SK-N-SH treated with all-trans-retinoic acid at 6 μM for 48 hours (cell line): ENCODE results near the gene RUNDC3A.

ENCODE experiments used
- ATAC-seq: fragments of 200-7000 bp; cut with Tn5 transposase; 3 replicates; pipeline ENCODE4 v1.9.1; 2020; ENCODE audit warnings: mild to moderate bottlenecking, moderate library complexity
- ARNTL ChIP-seq: fragments of 450-650 bp; formaldehyde crosslinking; IDR thresholded peaks from 2 replicates; pipeline ENCODE4 v1.5.0; 2020; ENCODE audit warnings: low read depth, mild to moderate bottlenecking, moderate library complexity, borderline replicate concordance
- BACH2 ChIP-seq: fragments of 250-450 bp; sonication (Bioruptor Pico); IDR thresholded peaks from 2 replicates; pipeline ENCODE4 v1.9.0; 2021; ENCODE audit warnings: mild to moderate bottlenecking, borderline replicate concordance
- CSDC2 ChIP-seq: fragments of 250-450 bp; sonication (Bioruptor Pico); IDR thresholded peaks from 2 replicates; pipeline ENCODE4 v1.5.0; 2020; ENCODE audit warnings: mild to moderate bottlenecking, moderate library complexity
- ESRRG ChIP-seq: fragments of 250-450 bp; sonication (Bioruptor Pico); IDR thresholded peaks from 2 replicates; pipeline ENCODE4 v1.6.1; 2021; ENCODE audit warnings: mild to moderate bottlenecking
- ISL1 ChIP-seq: fragments of 250-450 bp; sonication (Bioruptor Pico); IDR thresholded peaks from 2 replicates; pipeline ENCODE4 v2.1.2; 2022; ENCODE audit warnings: mild to moderate bottlenecking, moderate library complexity
- OSR1 ChIP-seq: fragments of 250-450 bp; sonication (Bioruptor Pico); IDR thresholded peaks from 2 replicates; pipeline ENCODE4 v1.8.0; 2022; ENCODE audit warnings: moderate library complexity, mild to moderate bottlenecking, inconsistent platforms
- PPARA ChIP-seq: fragments of 250-450 bp; sonication (Bioruptor Pico); IDR thresholded peaks from 2 replicates; pipeline ENCODE4 v1.5.0; 2020; ENCODE audit warnings: mild to moderate bottlenecking, borderline replicate concordance
- RARB ChIP-seq: fragments of 250-450 bp; sonication (Bioruptor Pico); IDR thresholded peaks from 2 replicates; pipeline ENCODE4 v1.8.0; 2021; ENCODE audit warnings: mild to moderate bottlenecking, moderate library complexity
- SNAI2 ChIP-seq: fragments of 250-450 bp; sonication (Bioruptor Pico); IDR thresholded peaks from 2 replicates; pipeline ENCODE4 v1.5.0; 2020; ENCODE audit warnings: mild to moderate bottlenecking, moderate library complexity
- TCF4 ChIP-seq: fragments of 250-450 bp; sonication (Bioruptor Pico); IDR thresholded peaks from 2 replicates; pipeline ENCODE4 v1.8.0; 2021; ENCODE audit warnings: mild to moderate bottlenecking, moderate library complexity, borderline replicate concordance
- TOX ChIP-seq: fragments of 250-450 bp; sonication (Bioruptor Pico); IDR thresholded peaks from 2 replicates; pipeline ENCODE4 v1.8.0; 2021; ENCODE audit warnings: mild to moderate bottlenecking, moderate library complexity, borderline replicate concordance
- ZC3H10 ChIP-seq: fragments of 250-450 bp; sonication (Bioruptor Pico); IDR thresholded peaks from 2 replicates; pipeline ENCODE4 v1.5.1; 2021; ENCODE audit warnings: mild to moderate bottlenecking, moderate library complexity
- ZFP3 ChIP-seq: fragments of 250-450 bp; sonication (Bioruptor Pico); IDR thresholded peaks from 2 replicates; pipeline ENCODE4 v1.5.0; 2020; ENCODE audit warnings: mild to moderate bottlenecking, moderate library complexity
- ZFP30 ChIP-seq: fragments of 450-650 bp; formaldehyde crosslinking; IDR thresholded peaks from 2 replicates; pipeline ENCODE4 v1.5.0; 2022; ENCODE audit warnings: mild to moderate bottlenecking, moderate library complexity
- ZNF565 ChIP-seq: fragments of 450-650 bp; formaldehyde crosslinking; conservative IDR thresholded peaks from 2 replicates; pipeline ENCODE4 v1.5.0; 2020; ENCODE audit warnings: low read depth, mild to moderate bottlenecking, moderate library complexity
- ZNF70 ChIP-seq: fragments of 450-650 bp; formaldehyde crosslinking; IDR thresholded peaks from 2 replicates; pipeline ENCODE4 v1.5.0; 2020; ENCODE audit warnings: mild to moderate bottlenecking, moderate library complexity
- ZNF8 ChIP-seq: fragments of 450-650 bp; formaldehyde crosslinking; IDR thresholded peaks from 2 replicates; pipeline ENCODE4 v1.5.0; 2020; ENCODE audit warnings: mild to moderate bottlenecking, moderate library complexity
- TF ChIP-seq, protein P1 (sequence below): fragments of 250-450 bp; sonication (Bioruptor Pico); IDR thresholded peaks from 2 replicates; pipeline ENCODE4 v1.8.0; 2021; ENCODE audit warnings: low read depth, mild to moderate bottlenecking, moderate library complexity, borderline replicate concordance
- TF ChIP-seq, protein P2 (sequence below): fragments of 250-450 bp; sonication (Bioruptor Pico); IDR thresholded peaks from 2 replicates; pipeline ENCODE4 v1.5.0; 2020; ENCODE audit warnings: mild to moderate bottlenecking, moderate library complexity
- TF ChIP-seq, protein P3 (sequence below): fragments of 250-450 bp; sonication (Bioruptor Pico); IDR thresholded peaks from 2 replicates; pipeline ENCODE4 v1.5.1; 2021; ENCODE audit warnings: mild to moderate bottlenecking, moderate library complexity
- TF ChIP-seq, protein P4 (sequence below): fragments of 250-450 bp; sonication (Bioruptor Pico); IDR thresholded peaks from 2 replicates; pipeline ENCODE4 v1.5.1; 2020; ENCODE audit warnings: low read depth, mild to moderate bottlenecking, moderate library complexity

Gene RUNDC3A

DNA sequence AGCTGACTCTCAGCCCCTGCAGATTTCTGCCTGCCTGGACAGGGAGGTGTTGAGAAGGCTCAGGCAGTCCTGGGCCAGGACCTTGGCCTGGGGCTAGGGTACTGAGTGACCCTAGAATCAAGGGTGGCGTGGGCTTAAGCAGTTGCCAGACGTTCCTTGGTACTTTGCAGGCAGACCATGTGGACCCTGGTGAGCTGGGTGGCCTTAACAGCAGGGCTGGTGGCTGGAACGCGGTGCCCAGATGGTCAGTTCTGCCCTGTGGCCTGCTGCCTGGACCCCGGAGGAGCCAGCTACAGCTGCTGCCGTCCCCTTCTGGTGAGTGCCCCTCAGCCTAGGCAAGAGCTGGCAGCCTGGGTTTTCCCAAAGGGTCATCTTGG is 40.6 kb downstream of the RUNDC3A start:
- no peak for ATAC-seq
- no peak for TF ChIP-seq ZFP30 (CRISPR knock-in tag)
- TF ChIP-seq, all 23 proteins: peak for 0

DNA sequence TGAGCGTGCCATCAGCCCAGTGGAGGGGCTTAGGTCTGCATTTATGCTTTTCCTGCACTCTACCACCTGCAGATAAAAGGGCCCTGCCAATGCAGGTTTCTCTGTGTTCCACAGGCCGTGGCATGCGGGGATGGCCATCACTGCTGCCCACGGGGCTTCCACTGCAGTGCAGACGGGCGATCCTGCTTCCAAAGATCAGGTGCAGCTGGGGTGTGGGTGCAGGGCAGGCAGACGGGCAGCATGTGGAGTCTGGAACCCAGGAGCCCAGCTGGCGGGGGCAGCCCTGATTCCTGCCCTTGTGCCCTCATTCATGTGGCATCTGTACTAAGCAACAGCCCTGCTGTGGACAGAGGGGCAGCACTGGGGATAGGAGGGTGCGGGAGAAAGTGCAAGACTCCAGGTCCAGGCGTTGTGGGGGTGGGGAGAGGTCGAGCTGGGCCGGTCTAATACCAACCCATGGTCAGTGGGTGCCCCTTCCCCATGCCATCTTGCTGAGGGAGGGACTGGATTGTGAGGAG is 41.2 kb downstream of the RUNDC3A start:
- ATAC-seq = no peak

DNA sequence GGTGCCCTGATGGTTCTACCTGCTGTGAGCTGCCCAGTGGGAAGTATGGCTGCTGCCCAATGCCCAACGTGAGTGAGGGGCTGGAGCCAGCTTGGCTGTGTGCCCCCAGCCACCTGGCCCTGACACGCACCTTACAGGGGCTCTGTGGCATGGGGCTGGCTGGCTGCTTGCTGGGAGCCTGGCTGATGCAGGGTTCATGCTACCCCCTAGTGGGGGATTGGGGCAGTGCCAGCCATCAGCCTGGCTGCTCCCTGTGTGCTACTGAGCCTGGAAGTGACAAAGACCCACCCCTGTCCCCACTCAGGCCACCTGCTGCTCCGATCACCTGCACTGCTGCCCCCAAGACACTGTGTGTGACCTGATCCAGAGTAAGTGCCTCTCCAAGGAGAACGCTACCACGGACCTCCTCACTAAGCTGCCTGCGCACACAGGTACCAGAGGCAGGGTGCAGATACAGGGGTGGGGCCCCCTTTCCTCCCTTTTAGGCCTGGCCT is 42.4 kb downstream of the RUNDC3A start:
- ATAC-seq = peak; percentile 91
- TF ChIP-seq ZFP30 (CRISPR knock-in tag) = no peak
- TF ChIP-seq, protein P1, sequence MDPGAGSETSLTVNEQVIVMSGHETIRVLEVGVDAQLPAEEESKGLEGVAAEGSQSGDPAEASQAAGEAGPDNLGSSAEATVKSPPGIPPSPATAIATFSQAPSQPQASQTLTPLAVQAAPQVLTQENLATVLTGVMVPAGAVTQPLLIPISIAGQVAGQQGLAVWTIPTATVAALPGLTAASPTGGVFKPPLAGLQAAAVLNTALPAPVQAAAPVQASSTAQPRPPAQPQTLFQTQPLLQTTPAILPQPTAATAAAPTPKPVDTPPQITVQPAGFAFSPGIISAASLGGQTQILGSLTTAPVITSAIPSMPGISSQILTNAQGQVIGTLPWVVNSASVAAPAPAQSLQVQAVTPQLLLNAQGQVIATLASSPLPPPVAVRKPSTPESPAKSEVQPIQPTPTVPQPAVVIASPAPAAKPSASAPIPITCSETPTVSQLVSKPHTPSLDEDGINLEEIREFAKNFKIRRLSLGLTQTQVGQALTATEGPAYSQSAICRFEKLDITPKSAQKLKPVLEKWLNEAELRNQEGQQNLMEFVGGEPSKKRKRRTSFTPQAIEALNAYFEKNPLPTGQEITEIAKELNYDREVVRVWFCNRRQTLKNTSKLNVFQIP = no peak
- TF ChIP-seq OSR1 (CRISPR knock-in tag) = no peak
- TF ChIP-seq ZC3H10 (CRISPR knock-in tag) = no peak
- no peak for TF ChIP-seq TOX (CRISPR knock-in tag)
- TF ChIP-seq BACH2 = no peak
- no peak for TF ChIP-seq TCF4
- TF ChIP-seq, protein P2, sequence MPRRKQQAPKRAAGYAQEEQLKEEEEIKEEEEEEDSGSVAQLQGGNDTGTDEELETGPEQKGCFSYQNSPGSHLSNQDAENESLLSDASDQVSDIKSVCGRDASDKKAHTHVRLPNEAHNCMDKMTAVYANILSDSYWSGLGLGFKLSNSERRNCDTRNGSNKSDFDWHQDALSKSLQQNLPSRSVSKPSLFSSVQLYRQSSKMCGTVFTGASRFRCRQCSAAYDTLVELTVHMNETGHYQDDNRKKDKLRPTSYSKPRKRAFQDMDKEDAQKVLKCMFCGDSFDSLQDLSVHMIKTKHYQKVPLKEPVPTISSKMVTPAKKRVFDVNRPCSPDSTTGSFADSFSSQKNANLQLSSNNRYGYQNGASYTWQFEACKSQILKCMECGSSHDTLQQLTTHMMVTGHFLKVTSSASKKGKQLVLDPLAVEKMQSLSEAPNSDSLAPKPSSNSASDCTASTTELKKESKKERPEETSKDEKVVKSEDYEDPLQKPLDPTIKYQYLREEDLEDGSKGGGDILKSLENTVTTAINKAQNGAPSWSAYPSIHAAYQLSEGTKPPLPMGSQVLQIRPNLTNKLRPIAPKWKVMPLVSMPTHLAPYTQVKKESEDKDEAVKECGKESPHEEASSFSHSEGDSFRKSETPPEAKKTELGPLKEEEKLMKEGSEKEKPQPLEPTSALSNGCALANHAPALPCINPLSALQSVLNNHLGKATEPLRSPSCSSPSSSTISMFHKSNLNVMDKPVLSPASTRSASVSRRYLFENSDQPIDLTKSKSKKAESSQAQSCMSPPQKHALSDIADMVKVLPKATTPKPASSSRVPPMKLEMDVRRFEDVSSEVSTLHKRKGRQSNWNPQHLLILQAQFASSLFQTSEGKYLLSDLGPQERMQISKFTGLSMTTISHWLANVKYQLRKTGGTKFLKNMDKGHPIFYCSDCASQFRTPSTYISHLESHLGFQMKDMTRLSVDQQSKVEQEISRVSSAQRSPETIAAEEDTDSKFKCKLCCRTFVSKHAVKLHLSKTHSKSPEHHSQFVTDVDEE (CRISPR knock-in tag) = no peak
- no peak for TF ChIP-seq ZNF565 (CRISPR knock-in tag)
- TF ChIP-seq PPARA (CRISPR knock-in tag) = no peak
- TF ChIP-seq ZFP3 = no peak
- TF ChIP-seq CSDC2 (CRISPR knock-in tag) = no peak

More for the DNA sequence above, 41.2 kb downstream of the RUNDC3A start:
- TF ChIP-seq TOX (CRISPR knock-in tag) = no peak
- TF ChIP-seq CSDC2 (CRISPR knock-in tag) = no peak
- TF ChIP-seq OSR1 (CRISPR knock-in tag) = no peak
- TF ChIP-seq, protein P3, sequence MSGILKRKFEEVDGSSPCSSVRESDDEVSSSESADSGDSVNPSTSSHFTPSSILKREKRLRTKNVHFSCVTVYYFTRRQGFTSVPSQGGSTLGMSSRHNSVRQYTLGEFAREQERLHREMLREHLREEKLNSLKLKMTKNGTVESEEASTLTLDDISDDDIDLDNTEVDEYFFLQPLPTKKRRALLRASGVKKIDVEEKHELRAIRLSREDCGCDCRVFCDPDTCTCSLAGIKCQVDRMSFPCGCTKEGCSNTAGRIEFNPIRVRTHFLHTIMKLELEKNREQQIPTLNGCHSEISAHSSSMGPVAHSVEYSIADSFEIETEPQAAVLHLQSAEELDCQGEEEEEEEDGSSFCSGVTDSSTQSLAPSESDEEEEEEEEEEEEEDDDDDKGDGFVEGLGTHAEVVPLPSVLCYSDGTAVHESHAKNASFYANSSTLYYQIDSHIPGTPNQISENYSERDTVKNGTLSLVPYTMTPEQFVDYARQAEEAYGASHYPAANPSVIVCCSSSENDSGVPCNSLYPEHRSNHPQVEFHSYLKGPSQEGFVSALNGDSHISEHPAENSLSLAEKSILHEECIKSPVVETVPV = no peak
- no peak for TF ChIP-seq TCF4
- TF ChIP-seq RARB = no peak
- no peak for TF ChIP-seq ZNF8 (CRISPR knock-in tag)
- TF ChIP-seq, all 23 proteins: peak for 0

DNA sequence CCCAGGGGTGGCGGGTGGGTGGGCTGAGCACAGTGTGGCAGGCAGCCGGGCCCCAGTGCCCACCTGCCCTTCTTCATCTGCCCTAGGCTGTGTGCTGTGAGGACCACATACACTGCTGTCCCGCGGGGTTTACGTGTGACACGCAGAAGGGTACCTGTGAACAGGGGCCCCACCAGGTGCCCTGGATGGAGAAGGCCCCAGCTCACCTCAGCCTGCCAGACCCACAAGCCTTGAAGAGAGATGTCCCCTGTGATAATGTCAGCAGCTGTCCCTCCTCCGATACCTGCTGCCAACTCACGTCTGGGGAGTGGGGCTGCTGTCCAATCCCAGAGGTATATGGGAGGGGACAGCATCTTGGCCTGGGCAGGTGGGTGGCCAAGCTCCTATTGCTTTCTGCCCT is 43.1 kb downstream of the RUNDC3A start:
- no peak for ATAC-seq
- no peak for TF ChIP-seq ISL1 (CRISPR knock-in tag)
- TF ChIP-seq ARNTL (CRISPR knock-in tag) = no peak
- TF ChIP-seq ZNF565 (CRISPR knock-in tag) = no peak
- TF ChIP-seq, protein P4, sequence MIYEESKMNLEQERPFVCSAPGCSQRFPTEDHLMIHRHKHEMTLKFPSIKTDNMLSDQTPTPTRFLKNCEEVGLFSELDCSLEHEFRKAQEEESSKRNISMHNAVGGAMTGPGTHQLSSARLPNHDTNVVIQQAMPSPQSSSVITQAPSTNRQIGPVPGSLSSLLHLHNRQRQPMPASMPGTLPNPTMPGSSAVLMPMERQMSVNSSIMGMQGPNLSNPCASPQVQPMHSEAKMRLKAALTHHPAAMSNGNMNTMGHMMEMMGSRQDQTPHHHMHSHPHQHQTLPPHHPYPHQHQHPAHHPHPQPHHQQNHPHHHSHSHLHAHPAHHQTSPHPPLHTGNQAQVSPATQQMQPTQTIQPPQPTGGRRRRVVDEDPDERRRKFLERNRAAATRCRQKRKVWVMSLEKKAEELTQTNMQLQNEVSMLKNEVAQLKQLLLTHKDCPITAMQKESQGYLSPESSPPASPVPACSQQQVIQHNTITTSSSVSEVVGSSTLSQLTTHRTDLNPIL = no peak
- TF ChIP-seq ZC3H10 (CRISPR knock-in tag) = no peak
- TF ChIP-seq RARB = no peak
- no peak for TF ChIP-seq SNAI2
- TF ChIP-seq, protein P1 = no peak
- TF ChIP-seq ZNF70 (CRISPR knock-in tag) = no peak
- no peak for TF ChIP-seq ESRRG (CRISPR knock-in tag)
